KMS-11 (cell line): ENCODE measurements around the gene ALDH8A1.
"Not testable (repeated sequence)": the region's sequence is repeated elsewhere in the genome, so short reads cannot be mapped to it uniquely, and the experiment has no call there.

Source experiments
- H2AFZ ChIP-seq: fragments of 200-600 bp; sonication (generic); 2 replicates; pipeline ENCODE4 v1.6.1; 2016; ENCODE audit warnings: antibody characterized with exemption, mixed run types, low read depth
- H3K27ac ChIP-seq: fragments of 200-600 bp; sonication (generic); 2 replicates; pipeline ENCODE4 v1.6.1; 2016; ENCODE audit warnings: mild to moderate bottlenecking, mixed run types
- H3K27me3 ChIP-seq: fragments of 200-600 bp; sonication (generic); 2 replicates; pipeline ENCODE4 v1.6.1; 2017; ENCODE audit warnings: mild to moderate bottlenecking, low read depth, mixed run types, moderate library complexity; ENCODE audit not compliant: insufficient read depth
- H3K36me3 ChIP-seq: fragments of 200-600 bp; sonication (generic); 2 replicates; pipeline ENCODE4 v1.6.1; 2017; ENCODE audit warnings: mild to moderate bottlenecking, mixed run types; ENCODE audit not compliant: insufficient read depth
- H3K4me1 ChIP-seq: fragments of 200-600 bp; sonication (generic); 2 replicates; pipeline ENCODE4 v1.6.1; 2016; ENCODE audit warnings: mild to moderate bottlenecking, low read depth, mixed run types; ENCODE audit not compliant: poor library complexity, severe bottlenecking
- H3K4me2 ChIP-seq: fragments of 200-600 bp; sonication (generic); 2 replicates; pipeline ENCODE4 v1.7.0; 2016; ENCODE audit warnings: mild to moderate bottlenecking, mixed run types
- H3K4me3 ChIP-seq: fragments of 200-600 bp; sonication (generic); IDR thresholded peaks from 2 replicates; pipeline ENCODE4 v1.6.1; 2017; ENCODE audit warnings: low read depth, low read length, mixed read lengths; ENCODE audit not compliant: insufficient read depth
- H3K79me2 ChIP-seq: fragments of 200-600 bp; sonication (generic); 2 replicates; pipeline ENCODE4 v1.6.1; 2016; ENCODE audit warnings: low read depth, mixed run types; ENCODE audit not compliant: insufficient read depth
- H3K9ac ChIP-seq: fragments of 200-600 bp; sonication (generic); 2 replicates; pipeline ENCODE4 v1.6.1; 2016; ENCODE audit warnings: mild to moderate bottlenecking, mixed run types
- H4K20me1 ChIP-seq: fragments of 200-600 bp; sonication (generic); 2 replicates; pipeline ENCODE4 v1.6.1; 2016; ENCODE audit warnings: mild to moderate bottlenecking, mixed run types; ENCODE audit not compliant: insufficient read depth
- TF ChIP-seq, protein P1 (sequence below): fragments of 200-600 bp; sonication (generic); conservative IDR thresholded peaks from 2 replicates; pipeline ENCODE4 v1.6.1; 2017; ENCODE audit warnings: low read depth, mild to moderate bottlenecking, antibody characterized with exemption, low read length, moderate library complexity, mixed read lengths

ALDH8A1 gene

DNA sequence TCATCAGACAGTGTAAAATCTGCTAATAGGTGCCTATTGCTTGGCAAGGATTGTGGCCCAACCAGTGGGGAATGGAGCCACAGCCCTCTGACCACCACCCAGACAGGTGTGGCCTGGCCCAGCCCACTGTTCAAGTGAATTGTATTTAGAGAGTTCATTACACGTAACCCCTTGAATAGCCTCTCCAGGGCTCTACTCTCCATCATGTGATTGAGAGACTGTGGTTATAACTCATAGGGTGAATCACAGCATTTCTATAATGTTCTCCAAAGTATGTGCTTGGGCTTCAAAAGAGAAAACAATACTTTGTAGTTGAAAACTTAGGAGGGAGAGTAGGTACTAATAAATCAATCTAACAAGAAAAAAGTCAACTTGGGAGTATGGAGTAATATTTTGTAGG, 38.4 kb downstream of the ALDH8A1 start:
- Histone ChIP-seq H3K9ac (no peak overlapping the region), H3K79me2 (no peaks in the 10 kb centered on the region), H3K36me3 (no peaks in the 10 kb centered on the region), H3K4me2 (no peak overlapping the region), H3K4me3 (no peak overlapping the region), H3K27ac (no peak overlapping the region), H4K20me1 (no peaks in the 10 kb centered on the region), H3K27me3 (no peaks in the 10 kb centered on the region), H3K4me1 (no peaks in the 10 kb centered on the region), H2AFZ (no peak overlapping the region)
- TF ChIP-seq, protein P1, sequence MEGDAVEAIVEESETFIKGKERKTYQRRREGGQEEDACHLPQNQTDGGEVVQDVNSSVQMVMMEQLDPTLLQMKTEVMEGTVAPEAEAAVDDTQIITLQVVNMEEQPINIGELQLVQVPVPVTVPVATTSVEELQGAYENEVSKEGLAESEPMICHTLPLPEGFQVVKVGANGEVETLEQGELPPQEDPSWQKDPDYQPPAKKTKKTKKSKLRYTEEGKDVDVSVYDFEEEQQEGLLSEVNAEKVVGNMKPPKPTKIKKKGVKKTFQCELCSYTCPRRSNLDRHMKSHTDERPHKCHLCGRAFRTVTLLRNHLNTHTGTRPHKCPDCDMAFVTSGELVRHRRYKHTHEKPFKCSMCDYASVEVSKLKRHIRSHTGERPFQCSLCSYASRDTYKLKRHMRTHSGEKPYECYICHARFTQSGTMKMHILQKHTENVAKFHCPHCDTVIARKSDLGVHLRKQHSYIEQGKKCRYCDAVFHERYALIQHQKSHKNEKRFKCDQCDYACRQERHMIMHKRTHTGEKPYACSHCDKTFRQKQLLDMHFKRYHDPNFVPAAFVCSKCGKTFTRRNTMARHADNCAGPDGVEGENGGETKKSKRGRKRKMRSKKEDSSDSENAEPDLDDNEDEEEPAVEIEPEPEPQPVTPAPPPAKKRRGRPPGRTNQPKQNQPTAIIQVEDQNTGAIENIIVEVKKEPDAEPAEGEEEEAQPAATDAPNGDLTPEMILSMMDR = no peak

DNA sequence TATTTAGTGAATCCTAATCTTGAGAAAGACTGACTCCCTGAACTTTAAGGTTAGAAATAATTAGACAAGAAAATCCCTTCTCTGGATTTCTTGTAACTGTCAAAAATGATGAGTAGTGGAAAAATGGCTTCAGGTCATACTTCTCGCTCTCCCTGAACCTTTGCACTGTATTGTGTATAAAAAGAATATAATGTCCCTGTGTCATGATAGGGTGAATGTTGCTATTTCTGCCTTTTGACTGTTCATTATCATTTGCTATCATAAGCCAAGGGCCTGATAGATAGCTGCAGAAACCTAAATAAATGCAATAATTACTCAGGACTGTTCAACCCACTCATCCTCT, 39.3 kb downstream of the ALDH8A1 start:
- no peak overlapping the region for H3K4me3 ChIP-seq
- TF ChIP-seq, protein P1 = no peak
- no peaks in the 10 kb centered on the region for H4K20me1 ChIP-seq
- no peaks in the 10 kb centered on the region for H3K27me3 ChIP-seq
- no peaks in the 10 kb centered on the region for H3K4me1 ChIP-seq
- H3K9ac ChIP-seq = no peak overlapping the region
- H3K79me2 ChIP-seq = no peaks in the 10 kb centered on the region
- no peak overlapping the region for H2AFZ ChIP-seq
- H3K4me2 ChIP-seq = no peak overlapping the region
- H3K36me3 ChIP-seq = no peaks in the 10 kb centered on the region
- no peak overlapping the region for H3K27ac ChIP-seq

DNA sequence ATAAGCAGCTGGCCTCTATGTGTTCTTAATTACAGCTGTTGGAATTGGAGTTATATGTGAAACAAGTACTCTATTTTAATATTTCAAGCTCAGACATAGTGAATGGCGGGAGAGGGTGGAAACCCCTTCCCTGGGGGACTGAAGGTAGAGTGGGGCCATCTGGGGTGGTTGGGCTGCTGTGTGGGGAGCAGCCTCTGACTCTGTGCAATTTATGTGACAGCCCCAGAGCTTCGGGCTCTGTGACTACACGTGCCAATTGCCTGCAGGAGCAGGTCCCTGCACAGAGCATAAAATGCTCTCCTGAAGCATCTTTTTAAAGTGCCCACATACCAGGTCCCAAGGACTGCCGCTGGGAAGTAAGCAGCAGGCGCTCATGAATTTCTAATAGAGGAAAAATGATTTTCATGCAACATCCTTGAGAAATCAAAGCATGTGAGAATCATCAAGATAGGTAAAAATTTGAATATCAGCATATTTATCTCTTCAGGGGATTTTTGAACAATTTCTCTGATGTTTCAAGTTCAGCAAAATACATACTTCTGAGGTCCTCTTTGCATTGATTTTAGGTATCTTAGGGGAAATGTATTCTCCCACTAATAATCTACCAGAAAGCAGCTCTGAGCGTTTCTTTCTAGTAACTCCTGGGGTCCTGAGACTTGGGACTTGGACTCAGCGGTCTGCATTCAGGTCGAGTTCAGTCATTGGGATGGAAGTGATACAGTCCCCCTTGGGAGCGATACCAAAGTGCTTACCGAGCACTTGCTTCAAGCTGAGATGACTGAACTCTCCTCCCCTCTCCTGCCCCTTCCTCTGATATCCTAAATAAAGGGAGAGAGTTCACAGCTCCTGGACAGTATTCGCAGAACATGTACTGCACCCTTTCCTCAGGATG, 40.0 kb downstream of the ALDH8A1 start:
- H3K27me3 ChIP-seq = no peaks in the 10 kb centered on the region
- no peak overlapping the region for H3K27ac ChIP-seq
- H3K4me1 ChIP-seq = no peaks in the 10 kb centered on the region
- H4K20me1 ChIP-seq = no peaks in the 10 kb centered on the region
- TF ChIP-seq, protein P1 = no peak
- no peak overlapping the region for H2AFZ ChIP-seq
- no peaks in the 10 kb centered on the region for H3K36me3 ChIP-seq
- no peak overlapping the region for H3K4me2 ChIP-seq
- H3K4me3 ChIP-seq = no peak overlapping the region
- no peak overlapping the region for H3K9ac ChIP-seq
- H3K79me2 ChIP-seq = no peaks in the 10 kb centered on the region

DNA sequence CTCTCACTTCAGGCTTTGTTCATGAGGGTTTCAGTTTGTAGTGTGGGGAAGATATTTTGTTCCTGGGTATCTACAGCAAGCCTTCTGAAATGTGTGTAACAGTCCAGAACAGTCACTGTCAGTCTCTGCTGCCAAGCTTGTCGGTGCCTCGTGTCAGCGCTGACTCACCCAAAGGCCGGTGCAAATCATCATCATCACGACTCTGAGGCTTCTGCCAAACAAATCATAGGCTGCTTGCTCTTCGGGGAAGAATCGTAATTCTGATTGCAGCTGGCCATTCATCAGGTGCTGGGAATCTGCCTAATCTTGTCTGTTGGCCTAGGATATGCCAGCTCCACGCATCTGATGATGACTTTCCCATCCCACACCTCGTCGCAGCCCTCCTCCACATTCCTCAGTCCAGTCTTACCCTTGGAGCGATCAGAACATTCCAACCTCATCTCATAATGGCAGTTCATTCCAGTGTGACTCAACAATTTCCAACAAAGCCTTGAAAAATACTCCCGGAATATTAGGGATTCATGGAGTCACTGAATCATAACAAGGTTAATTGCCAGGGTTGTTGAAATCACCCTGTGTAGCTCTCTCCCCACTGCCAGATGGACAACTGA, 40.9 kb downstream of the ALDH8A1 start:
- no peaks in the 10 kb centered on the region for H3K36me3 ChIP-seq
- no peaks in the 10 kb centered on the region for H3K79me2 ChIP-seq
- H3K4me1 ChIP-seq = no peaks in the 10 kb centered on the region
- H3K4me2 ChIP-seq = no peak overlapping the region
- H3K27ac ChIP-seq = no peak overlapping the region
- no peak overlapping the region for H3K4me3 ChIP-seq
- H3K27me3 ChIP-seq = no peaks in the 10 kb centered on the region
- H3K9ac ChIP-seq = no peak overlapping the region
- no peaks in the 10 kb centered on the region for H4K20me1 ChIP-seq
- TF ChIP-seq, protein P1 = no peak
- H2AFZ ChIP-seq = no peak overlapping the region

DNA sequence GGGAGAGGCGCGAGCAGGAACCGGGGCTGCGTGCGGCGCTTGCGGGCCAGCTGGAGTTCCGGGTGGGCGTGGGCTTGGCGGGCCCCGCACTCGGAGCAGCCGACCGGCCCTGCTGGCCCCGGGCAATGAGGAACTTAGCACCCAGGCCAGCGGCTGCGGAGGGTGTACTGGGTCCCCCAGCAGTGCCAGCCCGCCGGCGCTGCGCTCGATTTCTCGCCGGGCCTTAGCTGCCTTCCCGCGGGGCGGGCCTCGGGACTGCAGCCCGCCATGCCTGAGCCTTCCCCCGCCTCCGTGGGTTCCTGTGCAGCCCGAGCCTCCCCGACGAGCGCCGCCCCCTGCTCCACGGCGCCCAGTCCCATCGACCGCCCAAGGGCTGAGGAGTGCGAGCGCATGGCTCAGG, 45.2 kb downstream of the ALDH8A1 start:
- H2AFZ ChIP-seq, H4K20me1 ChIP-seq, H3K27me3 ChIP-seq, H3K4me2 ChIP-seq, H3K9ac ChIP-seq, H3K4me1 ChIP-seq, H3K4me3 ChIP-seq, H3K27ac ChIP-seq, H3K36me3 ChIP-seq, H3K79me2 ChIP-seq: not testable (repeated sequence)
